Stomach (tissue), 9 donors: ENCODE results near the gene BPIFB6. TPM values are rescaled to one million over a fixed set of nuclear protein-coding genes. Genes with fewer than 3 reads are reported as not detected.

Source experiments
- DNase-seq, 2 donors: peaks; one replicate each; pipeline versions ENCODE4 v3.0.0 to v3.0.0-alpha.2; 2013 to 2019
- H3K27ac ChIP-seq, 5 donors: fragments of 200-600 bp in 4 of 5; sonication (generic) in 4 of 5; one replicate each; pipeline ENCODE4 v1.5.1; 2013 to 2019; ENCODE audit warnings: mild to moderate bottlenecking in 1 of 5, moderate library complexity in 1 of 5
- H3K27me3 ChIP-seq, 3 donors: fragments of 200-600 bp; sonication (generic); one replicate each; pipeline ENCODE4 v1.5.1; 2017 to 2019; ENCODE audit warnings: mixed run types in 1 of 3
- H3K36me3 ChIP-seq, 4 donors: fragments of 200-600 bp; sonication (generic); 1 replicate in 3 of 4; 2 replicates in 1 of 4; pipeline ENCODE4 v1.5.1; 2016 to 2019
- H3K4me1 ChIP-seq, 4 donors: fragments of 200-600 bp; sonication (generic); one replicate each; pipeline ENCODE4 v1.5.1; 2016 to 2019
- H3K4me3 ChIP-seq, 4 donors: fragments of 200-600 bp; sonication (generic) in 3 of 4; one replicate each; pipeline ENCODE4 v1.5.1; 2016 to 2019; ENCODE audit warnings: mild to moderate bottlenecking in 1 of 4
- H3K9me3 ChIP-seq, 4 donors: fragments of 200-600 bp; sonication (generic); one replicate each; pipeline ENCODE4 v1.5.1; 2016 to 2019
- EP300 ChIP-seq: sonication (generic); formaldehyde crosslinking; IDR thresholded peaks from one replicate; pipeline ENCODE4 v1.6.1; 2017; ENCODE audit warnings: antibody characterized with exemption
- POLR2A ChIP-seq, 4 donors: fragments of 450-650 bp; IDR thresholded peaks; one replicate each; pipeline ENCODE4 v1.6.1; 2016; ENCODE audit warnings: antibody characterized with exemption in 4 of 4, control low read depth in 2 of 4, mild to moderate bottlenecking in 1 of 4, moderate library complexity in 1 of 4
- POLR2AphosphoS5 ChIP-seq, 3 donors: sonication (generic); formaldehyde crosslinking; IDR thresholded peaks; one replicate each; pipeline ENCODE4 v1.6.1; 2016; ENCODE audit warnings: antibody characterized with exemption in 3 of 3
- WGBS, 5 donors: extraction: QIAGEN DNeasy Blood & Tissue Kit in 3 of 5; methylation state at CpG; one replicate each; pipeline versions ENCODE4 v1.1.5 to v1.1.7; 2013 to 2018; 5-methylcytosine and 5-hydroxymethylcytosine counted together
- intact Hi-C: fragments of 100-400 bp; cut with DNase I; formaldehyde crosslinking; loops from one replicate; pipeline ENCODE4 v1.15.1; 2023; ENCODE audit warnings: low total_unique reads
- polyA plus RNA-seq, 3 donors: library from polyadenylated mRNA; stranded (reverse); fragments of 200-250 nt; gene quantifications; one replicate each; pipeline ENCODE4 v1.2.3, GENCODE V29; 2013
- total RNA-seq, 5 donors: library from RNA; depleted of rRNA; stranded (reverse); fragments of >200 nt; gene quantifications; one replicate each; pipeline versions ENCODE4 v1.1.0 to v1.2.3, GENCODE V29; 2014 to 2016
- TF ChIP-seq, protein P1 (sequence below), 7 experiments: fragments of 450-650 bp in 4 of 7; fragments of 200-600 bp in 3 of 7; sonication (generic) in 3 of 7; IDR thresholded peaks; one replicate each; pipeline ENCODE4 v1.5.1; 2016 to 2019; ENCODE audit warnings: antibody characterized with exemption in 7 of 7, control low read depth in 2 of 7, mild to moderate bottlenecking in 1 of 7
- donor health status: healthy with polysubstance abuse.
- donor health status: Bipolar disorder and iron deficiency.
- donor health status: healthy.

The BPIFB6 gene
- total and polyA plus RNA-seq, 8 donors, result not detected

DNA sequence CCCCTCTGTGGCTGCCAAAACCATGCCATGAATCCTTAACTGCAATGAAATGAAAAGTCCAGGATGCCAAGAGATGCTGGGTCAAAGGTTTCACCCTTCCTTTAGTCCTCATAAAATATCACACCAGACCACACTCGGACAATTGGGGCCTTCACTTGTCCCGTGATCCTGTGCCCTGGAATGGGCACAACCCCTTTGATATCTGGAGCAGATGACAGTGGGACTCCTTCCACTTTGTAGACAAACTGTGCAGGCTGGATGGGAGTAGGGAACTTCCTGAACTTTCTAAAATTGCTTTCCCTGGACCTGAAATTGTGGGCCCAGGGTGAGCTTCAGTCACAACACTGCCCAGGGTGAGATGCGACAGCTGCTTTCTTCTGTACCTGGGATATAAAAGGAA, 9.6 kb upstream of the BPIFB6 start:
- Histone ChIP-seq H3K4me3 (no peak overlapping the region), H3K27ac (no peak overlapping the region), H3K9me3 (no peaks in the 10 kb centered on the region), H3K27me3 (peaks cover 0 to 1% (median 0%) of the 10 kb centered on the region in 3 donors), H3K4me1 (no peaks in the 10 kb centered on the region), H3K36me3 (no peaks in the 10 kb centered on the region)
- no peak for DNase-seq
- WGBS, 5 donors, result 60 to 82% (median 76%) methylated on average over 3 of the region's 3 CpGs
- TF ChIP-seq POLR2A (IDR thresholded peaks at IDR 0.05), result no peak
- TF ChIP-seq POLR2AphosphoS5 (IDR thresholded peaks at IDR 0.05), result no peak
- TF ChIP-seq EP300, result no peak
- TF ChIP-seq, protein P1, sequence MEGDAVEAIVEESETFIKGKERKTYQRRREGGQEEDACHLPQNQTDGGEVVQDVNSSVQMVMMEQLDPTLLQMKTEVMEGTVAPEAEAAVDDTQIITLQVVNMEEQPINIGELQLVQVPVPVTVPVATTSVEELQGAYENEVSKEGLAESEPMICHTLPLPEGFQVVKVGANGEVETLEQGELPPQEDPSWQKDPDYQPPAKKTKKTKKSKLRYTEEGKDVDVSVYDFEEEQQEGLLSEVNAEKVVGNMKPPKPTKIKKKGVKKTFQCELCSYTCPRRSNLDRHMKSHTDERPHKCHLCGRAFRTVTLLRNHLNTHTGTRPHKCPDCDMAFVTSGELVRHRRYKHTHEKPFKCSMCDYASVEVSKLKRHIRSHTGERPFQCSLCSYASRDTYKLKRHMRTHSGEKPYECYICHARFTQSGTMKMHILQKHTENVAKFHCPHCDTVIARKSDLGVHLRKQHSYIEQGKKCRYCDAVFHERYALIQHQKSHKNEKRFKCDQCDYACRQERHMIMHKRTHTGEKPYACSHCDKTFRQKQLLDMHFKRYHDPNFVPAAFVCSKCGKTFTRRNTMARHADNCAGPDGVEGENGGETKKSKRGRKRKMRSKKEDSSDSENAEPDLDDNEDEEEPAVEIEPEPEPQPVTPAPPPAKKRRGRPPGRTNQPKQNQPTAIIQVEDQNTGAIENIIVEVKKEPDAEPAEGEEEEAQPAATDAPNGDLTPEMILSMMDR (IDR thresholded peaks at IDR 0.05), result no peak
- intact Hi-C loops, result no loop called here

DNA sequence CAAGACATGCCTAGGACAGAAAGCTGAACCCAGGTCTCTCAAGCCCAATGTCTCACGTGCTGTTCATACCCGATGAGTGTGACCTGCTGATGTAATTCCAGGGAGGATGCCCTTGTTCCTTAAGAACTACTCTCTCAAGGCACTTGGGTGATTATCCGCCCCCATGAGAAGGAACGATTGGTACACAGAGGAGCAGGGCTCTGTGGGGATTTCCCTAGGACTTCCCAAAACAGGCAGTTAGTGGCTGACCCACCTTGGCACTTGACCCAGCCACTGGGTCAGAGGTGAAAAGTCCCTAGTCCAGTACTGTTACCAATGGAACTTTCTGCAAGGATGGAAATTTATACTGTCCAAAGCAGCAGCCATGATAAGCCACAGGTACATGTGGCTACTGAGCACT, 9.2 kb upstream of the BPIFB6 start:
- no peak overlapping the region for H3K27ac ChIP-seq
- no peak for DNase-seq

DNA sequence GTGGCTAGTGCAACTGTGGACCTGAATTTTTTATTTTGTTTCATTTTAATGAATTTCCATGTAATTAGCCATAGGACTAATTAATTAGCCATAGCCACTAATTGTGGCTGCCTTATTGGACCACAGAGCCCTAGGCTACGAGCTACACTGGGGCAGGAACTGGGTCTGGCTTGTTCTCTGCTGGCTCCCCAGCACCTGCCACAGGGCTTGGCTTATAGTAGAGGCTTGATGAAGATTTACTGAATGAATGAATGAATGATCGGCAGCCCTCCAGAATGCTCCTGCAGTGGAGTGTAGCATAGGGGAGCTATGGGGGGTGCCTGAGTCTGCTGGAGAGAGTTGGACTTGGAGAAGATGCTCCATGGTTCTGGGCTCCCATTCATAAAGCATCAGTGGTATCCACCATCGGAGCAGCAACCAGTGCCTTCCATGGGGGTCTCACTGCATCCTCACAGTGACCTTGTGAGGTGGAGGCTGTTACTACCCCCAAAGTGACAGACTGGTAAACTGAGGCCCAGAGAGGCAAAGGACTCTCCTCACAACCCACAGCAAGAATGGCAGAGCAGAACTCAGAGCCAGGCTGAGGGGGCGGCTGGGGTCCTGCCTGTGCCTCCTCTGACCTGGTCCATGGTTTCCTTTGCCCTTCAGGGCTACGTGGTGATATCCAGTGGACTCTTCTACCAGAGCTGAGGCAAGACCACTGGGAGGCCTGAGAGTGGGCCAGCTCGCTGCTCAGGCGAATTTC, 8.6 kb upstream of the BPIFB6 start:
- Histone ChIP-seq H3K27me3 (peaks cover 0 to 3% (median 0%) of the 10 kb centered on the region in 3 donors), H3K9me3 (no peaks in the 10 kb centered on the region), H3K4me3 (no peak overlapping the region), H3K36me3 (no peaks in the 10 kb centered on the region), H3K4me1 (no peaks in the 10 kb centered on the region), H3K27ac (no peak overlapping the region)
- TF ChIP-seq, protein P1 (IDR thresholded peaks at IDR 0.05), result no peak
- no peak for TF ChIP-seq EP300
- TF ChIP-seq POLR2A (IDR thresholded peaks at IDR 0.05), result no peak
- no peak for TF ChIP-seq POLR2AphosphoS5 (IDR thresholded peaks at IDR 0.05)
- intact Hi-C loops, result no loop called here
- 72 to 78% (median 77%) methylated on average over 6 to 7 of the region's 7 CpGs for WGBS, 5 donors
- DNase-seq, result no peak

More for the DNA sequence above, 9.2 kb upstream of the BPIFB6 start:
- intact Hi-C loops, result no loop called here
- Histone ChIP-seq H3K36me3 (no peaks in the 10 kb centered on the region), H3K4me1 (no peaks in the 10 kb centered on the region), H3K9me3 (no peaks in the 10 kb centered on the region), H3K27me3 (no peaks in the 10 kb centered on the region), H3K4me3 (no peak overlapping the region)
- WGBS, 5 donors, result 58 to 74% (median 64%) methylated on average over 2 to 4 of the region's 4 CpGs
- TF ChIP-seq EP300 (no peak), POLR2AphosphoS5 (IDR thresholded peaks at IDR 0.05) (no peak), POLR2A (IDR thresholded peaks at IDR 0.05) (no peak)
- TF ChIP-seq, protein P1 (IDR thresholded peaks at IDR 0.05), result no peak

DNA sequence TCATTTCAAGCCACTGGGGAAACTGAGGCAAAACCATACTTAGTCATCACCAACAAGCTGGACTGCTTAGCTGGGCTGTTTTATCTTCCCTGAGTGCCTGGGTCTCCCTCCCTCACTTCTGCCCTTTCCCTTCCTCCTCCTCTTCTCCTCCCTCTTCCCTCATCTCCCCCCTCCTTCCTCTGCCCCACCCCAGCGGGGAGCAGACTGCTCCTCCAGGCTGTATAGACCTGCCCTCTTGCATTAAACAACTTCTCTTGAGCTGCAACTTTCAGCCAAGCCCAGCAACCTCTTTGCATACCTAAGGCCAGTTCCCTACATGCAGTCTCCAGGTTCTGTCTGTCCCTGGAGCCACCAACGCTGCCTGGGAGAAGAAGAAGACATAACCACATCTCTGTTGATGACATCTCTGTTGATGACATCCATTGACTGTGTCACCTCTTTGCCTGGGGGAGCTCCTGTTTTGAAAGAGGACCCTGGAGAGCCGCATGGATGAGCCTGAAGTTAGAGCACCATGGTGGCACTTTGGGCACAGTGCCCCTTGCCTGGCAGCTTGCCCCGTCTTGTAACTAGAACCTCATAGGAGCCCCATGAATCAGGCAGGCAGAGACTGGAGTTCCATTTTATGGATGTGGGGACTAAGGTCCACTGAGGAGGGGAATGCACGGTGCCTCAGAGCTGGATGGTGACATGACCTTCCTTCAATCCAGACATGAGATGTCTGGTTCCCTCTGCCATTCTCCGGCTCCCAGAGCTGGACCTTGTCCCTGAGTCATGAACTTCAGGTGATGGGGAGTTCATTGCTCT, 7.8 kb upstream of the BPIFB6 start:
- WGBS, 5 donors, result 51 to 74% (median 68%) methylated on average over 3 to 6 of the region's 6 CpGs
- Histone ChIP-seq H3K4me1 (no peaks in the 10 kb centered on the region), H3K9me3 (no peaks in the 10 kb centered on the region), H3K4me3 (no peak overlapping the region), H3K27ac (no peak overlapping the region), H3K36me3 (no peaks in the 10 kb centered on the region), H3K27me3 (peaks cover 0 to 10% (median 0%) of the 10 kb centered on the region in 3 donors)
- intact Hi-C loops, result no loop called here
- no peak for DNase-seq
- TF ChIP-seq, protein P1 (IDR thresholded peaks at IDR 0.05), result no peak
- no peak for TF ChIP-seq POLR2AphosphoS5 (IDR thresholded peaks at IDR 0.05)
- no peak for TF ChIP-seq POLR2A (IDR thresholded peaks at IDR 0.05)
- no peak for TF ChIP-seq EP300
